GM10248 (cell line): ENCODE results near the gene IFT74.

Experiments
- CTCF ChIA-PET: fragments of 300-600 bp; sonication (Branson Sonifier 250); formaldehyde crosslinking; extraction: SDS; loops from one replicate; lab custom pipeline; 2021; ENCODE audit warnings: antibody characterized with exemption; lab: Yijun Ruan, JAX
- POLR2A ChIA-PET: fragments of 350-650 bp; sonication (Branson Sonifier 250); formaldehyde crosslinking; extraction: SDS; loops from one replicate; lab custom pipeline; 2020; ENCODE audit warnings: antibody characterized with exemption; lab: Yijun Ruan, JAX
- DNase-seq: peaks from one replicate; pipeline ENCODE4 v3.0.0; 2012; ENCODE audit errors: extremely low spot score
- CTCF ChIP-seq: IDR thresholded peaks from 2 replicates; pipeline ENCODE4 v1.5.1; 2012; ENCODE audit warnings: mild to moderate bottlenecking, low read depth; ENCODE audit errors: extremely low read depth, missing control alignments, control extremely low read depth

Gene IFT74

DNA sequence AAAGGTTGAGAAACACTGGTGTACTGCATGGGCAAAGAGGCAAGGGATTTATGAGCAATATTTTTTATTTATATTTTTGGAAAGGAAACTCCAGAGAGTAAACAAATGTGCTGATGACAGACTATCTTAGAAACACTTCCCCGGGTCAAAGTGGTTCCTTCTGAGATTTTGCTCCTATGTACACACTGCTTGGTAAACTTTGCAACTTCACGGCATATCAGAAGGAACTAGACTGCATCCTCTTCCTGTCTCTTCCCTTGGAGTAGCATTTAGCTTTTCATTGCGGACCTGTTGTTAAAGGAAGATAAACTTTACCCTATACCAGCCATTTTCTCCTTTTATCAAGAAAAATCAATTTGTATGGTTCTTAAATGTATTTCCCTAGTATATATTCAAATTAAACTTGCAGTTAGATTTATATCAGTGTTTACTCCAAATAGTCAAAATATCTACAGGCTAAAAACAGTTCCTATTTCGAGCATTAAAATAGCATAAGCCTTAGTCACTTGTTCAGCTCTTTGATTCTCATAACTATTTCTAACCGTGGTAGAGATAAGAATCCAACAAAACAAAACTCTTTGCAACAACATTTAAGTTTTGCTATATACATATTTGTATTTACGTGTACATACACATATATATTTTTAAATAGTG is 97.3 kb downstream of the IFT74 start:
- POLR2A ChIA-PET: no interaction called here
- TF ChIP-seq CTCF: no peak

GRCh38 chr9:27054125-27054524 is 97.9 kb downstream of the IFT74 start:
- CTCF ChIA-PET: no interaction called here
- no peak for DNase-seq
- POLR2A ChIA-PET: no interaction called here
- TF ChIP-seq CTCF: no peak

More for the DNA sequence above, 97.3 kb downstream of the IFT74 start:
- CTCF ChIA-PET: no interaction called here
- DNase-seq: no peak

DNA sequence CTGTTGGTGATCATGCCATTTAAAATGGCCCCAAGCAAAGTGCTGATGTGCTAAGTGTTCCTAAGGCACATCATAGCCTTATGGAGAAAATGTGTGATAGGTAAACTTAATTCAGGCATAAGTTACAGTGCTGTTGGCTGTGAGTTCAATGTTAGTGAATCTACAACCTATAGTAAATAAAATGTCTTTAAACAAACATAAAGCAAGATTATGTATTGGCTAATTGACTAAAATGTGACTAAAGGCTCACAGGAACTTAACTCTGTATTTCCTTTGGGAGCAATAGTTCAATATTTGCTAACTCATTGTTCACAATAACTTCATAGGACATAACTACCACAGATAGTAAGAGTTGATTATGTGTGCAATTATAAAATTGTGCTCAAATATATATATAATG is 98.6 kb downstream of the IFT74 start:
- TF ChIP-seq CTCF: no peak
- ChIA-PET POLR2A (no interaction called here), CTCF (interaction anchor here (1.3 kb wide), 1 partner anchor 13 kb away, joined by 3 read pairs; no protein-coding TSS in a partner anchor)
- no peak for DNase-seq

GRCh38 chr9:27059412-27059811 is 103.2 kb downstream of the IFT74 start:
- CTCF ChIA-PET: interaction anchor here (1.6 to 2.3 kb wide), 2 partner anchors 10 to 11 kb away, joined by 4 to 5 read pairs; no protein-coding TSS in a partner anchor
- POLR2A ChIA-PET: no interaction called here
- TF ChIP-seq CTCF: no peak
- no peak for DNase-seq

GRCh38 chr9:27059907-27060306 is 103.7 kb downstream of the IFT74 start:
- no peak for TF ChIP-seq CTCF
- POLR2A ChIA-PET: no interaction called here
- no peak for DNase-seq
- CTCF ChIA-PET: interaction anchor here (1.6 to 2.3 kb wide), 2 partner anchors 11 kb away, joined by 4 to 5 read pairs; no protein-coding TSS in a partner anchor

DNA sequence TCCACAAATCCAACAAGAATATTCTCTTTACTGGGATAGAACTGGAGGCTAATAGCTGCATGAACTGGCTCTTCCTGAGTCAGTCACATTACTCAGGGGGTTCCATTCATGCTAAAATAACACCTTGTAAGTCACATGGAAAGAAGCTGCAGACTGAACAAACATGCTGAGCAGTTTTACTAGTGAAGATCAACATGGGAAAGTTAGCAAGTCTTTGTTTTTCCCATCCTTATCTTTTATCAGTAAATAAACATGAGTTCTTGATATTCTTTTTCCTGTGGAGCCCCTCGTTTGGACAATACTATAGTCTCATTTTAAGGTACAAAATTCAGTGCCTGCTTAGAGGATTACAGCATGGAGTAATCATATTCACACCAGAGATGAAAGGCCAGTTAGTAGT is 109.1 kb downstream of the IFT74 start:
- no peak for TF ChIP-seq CTCF
- CTCF ChIA-PET: no interaction called here
- DNase-seq: no peak
- POLR2A ChIA-PET: no interaction called here
